GM19397 (cell line): ENCODE measurements around the gene SKAP2.

Experiments used
- ATAC-seq: cut with Tn5 transposase; IDR thresholded peaks from one replicate; pipeline ENCODE4 v1.9.1; 2021; ENCODE audit warnings: mild to moderate bottlenecking, moderate library complexity; ENCODE audit not compliant: unreplicated experiment

The SKAP2 gene

DNA sequence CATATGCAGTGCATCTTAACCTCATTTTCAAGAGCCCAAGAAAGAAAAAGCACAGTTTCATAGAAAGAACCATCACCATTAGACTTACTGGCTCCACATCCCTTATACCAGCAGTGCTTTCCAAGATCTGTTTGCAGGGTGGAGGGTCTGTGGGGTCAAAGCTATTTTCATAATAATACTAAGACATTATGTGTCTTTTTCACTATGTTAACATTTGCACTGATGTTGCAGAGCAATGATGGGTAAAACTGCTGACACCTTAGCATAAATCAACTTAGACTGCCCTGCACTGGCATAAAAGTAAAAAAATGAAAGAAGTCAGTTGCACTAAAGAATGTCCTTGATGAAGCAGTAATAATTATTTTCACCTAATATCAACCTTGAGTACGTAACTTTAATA is 166.2 kb downstream of the SKAP2 start:
- no peak for ATAC-seq

DNA sequence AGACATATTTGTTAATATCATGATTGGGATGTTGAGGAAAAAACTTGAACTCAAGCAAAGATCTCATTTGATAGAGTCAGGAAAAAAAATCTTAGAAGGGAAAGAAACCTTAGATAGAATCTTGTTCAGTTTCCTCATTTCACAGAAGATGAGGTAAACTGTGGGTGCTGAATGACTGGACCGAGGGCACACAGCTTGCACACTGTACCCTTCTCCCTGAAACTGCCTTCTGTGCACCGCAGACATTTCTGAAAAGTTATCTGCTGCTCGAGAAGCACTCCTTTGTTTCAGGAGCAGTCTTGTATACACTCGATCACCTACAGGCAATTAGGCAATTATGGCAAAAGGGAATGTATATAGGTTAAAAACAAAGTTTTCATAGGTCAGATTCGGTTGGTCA is 167.4 kb downstream of the SKAP2 start:
- no peak for ATAC-seq

DNA sequence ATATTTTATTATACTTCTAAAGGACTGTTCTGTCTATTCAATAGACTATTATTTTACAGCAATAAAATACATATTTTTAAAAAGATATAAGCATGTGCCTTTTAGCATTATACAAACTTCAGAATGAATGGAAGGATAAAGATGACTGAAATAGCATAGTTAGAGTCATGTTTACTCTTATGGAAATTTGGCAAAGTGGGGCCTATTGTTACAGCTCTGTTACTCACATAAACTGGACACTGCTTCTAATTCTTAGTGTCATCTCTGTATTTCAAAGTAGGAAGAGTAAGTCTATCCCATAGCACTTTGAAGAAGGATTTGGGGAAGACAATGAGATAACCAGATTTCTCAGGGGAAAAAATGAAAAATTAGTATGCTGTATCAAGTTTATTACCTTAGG is 168.2 kb downstream of the SKAP2 start:
- ATAC-seq = no peak

DNA sequence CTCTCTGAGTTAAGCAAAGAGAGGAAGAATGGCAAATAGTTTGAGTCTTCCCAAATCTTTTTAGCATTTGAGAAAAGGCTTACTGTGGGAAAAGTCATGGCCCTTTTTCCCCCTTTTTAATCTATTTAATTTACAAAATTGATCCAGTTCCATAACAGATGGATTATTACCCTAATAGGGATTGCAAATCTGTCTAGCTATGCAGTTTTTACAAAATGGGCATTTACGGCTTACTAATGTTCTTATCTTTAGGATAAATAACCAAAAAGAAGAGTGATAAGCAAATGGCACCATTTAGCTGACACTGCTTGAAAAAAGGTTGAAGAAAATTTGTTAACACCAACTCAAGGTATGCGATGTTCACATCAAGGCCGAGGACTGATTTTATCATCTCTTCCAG is 169.7 kb downstream of the SKAP2 start:
- ATAC-seq = no peak

DNA sequence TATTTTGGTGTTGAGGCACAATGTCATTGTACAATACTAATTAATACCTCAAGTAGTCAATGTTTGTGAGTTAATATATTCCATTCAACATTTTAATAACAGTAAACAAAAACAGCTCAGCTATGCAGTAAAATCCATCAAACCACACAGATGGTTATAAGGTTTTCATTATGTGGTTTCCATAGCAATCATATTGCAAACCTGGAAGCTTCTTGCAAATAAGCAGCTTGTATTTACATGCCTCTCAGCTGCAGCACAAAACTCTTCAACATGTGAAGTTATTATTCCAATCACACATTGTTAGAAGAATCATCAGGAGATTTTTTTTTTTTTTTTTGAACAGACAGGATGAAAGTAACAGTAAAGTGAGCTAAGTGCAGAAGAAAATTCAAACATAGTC is 170.2 kb downstream of the SKAP2 start:
- ATAC-seq = no peak

DNA sequence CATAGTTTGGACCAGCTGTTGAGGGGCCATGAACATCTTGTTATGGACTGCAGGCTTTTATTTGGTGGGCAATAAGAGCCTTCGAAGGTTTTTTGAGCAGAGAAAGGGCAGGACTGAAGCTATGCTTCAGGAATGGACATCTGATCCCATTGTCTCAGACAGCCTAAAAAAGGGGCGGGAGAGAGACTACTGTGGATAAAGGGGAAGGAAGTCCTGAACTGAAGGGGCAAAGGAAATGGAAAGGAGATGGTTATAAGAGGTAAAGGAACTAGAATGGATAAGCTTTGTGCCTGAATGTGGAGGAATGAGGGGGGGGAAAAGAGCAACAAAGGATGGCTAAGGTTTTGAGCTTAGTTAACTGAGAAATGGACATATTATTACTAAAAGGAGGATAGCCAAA is 172.5 kb downstream of the SKAP2 start:
- ATAC-seq = no peak

DNA sequence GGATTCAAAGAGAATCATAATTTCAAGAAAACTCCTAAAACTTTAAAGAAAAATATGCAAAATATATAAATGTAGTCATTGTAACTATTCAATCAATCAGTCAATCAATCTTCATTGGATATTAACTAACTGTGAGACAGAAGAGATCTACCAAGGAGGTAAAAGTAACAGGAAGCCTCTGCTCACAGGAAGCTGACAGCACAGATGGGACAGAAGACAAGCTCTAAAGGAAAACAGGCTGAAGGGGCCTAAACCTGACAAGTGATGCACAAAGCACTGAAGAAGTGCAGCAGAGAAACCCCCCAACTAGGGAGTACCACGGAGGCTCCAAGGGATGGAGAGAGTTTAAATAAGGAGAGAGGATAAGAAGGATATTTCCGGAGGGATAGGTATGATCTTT is 173.0 kb downstream of the SKAP2 start:
- no peak for ATAC-seq

DNA sequence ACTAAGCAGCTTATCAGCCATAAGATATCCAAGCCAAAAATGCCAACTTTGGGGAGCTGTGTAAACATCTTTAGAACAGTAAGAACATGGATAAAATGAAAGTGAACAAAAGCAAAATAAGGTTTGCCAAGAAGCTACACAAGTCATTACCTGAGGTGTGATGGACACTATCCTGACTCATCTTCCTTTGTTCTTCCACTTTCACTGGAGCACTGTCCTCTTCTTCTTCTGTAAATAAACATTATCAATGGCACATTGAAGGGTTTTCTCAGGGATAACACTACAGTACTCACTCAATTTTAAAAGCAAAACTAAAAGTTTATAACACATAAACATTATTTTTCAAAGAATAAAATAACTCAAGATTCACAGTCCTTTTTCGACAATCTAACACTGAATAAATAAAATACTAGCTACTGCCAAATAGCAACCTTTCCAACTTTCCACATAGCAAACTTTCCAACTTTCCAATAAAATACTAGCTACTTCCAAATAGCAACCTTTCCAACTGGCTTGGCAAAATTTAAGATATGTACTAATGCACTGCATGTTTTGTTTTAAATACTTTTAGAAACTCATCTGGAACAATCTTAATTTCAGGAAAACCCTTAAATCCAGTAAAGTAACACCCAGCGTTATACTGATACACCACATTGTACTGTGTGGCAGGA is 174.1 kb downstream of the SKAP2 start:
- no peak for ATAC-seq

DNA sequence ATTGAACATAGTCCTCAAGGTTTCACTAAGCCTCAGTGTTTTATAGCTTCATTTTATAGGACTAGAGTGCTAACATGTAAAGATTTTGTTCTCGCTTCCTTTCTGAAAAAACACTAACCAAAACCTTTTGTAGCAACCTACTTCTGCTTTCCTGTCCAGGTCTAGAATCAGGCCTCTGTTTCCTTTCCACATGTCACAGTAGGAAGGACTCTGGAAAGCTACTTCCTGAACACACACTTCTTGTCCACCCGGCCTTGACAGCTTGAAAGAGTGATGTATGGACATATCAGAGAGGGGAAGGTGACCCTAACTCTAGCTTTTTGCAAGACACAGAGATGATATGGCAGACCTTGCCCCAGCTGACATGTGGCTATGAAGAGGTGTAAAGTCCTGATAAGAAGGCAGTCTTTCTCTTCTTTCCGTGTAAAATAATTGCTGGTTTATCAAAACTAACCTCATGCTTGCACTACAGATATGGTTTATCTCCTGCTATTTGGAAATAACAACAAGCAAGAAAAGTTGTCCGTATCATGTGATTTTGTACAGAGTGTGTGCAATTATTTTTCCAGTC is 175.4 kb downstream of the SKAP2 start:
- peak; percentile 77 for ATAC-seq

DNA sequence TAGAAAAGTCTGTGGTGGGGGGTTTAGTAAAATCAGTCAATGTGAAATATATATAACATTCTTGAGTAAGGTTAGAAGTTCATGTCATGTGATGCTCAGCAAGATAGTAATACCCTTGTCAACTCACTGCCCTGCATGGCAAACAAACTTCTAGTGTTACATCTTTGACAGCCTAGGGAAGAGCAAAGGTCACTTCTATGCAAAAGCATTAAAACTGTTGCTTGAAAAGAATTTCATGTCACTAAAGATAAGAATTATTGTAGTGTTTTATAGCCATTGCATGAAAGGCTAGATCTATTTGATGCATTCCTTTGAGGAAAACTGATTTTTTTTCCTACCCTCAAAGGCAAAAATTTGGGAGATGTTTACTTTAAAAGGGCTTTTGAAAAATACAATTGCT is 176.0 kb downstream of the SKAP2 start:
- ATAC-seq = no peak

DNA sequence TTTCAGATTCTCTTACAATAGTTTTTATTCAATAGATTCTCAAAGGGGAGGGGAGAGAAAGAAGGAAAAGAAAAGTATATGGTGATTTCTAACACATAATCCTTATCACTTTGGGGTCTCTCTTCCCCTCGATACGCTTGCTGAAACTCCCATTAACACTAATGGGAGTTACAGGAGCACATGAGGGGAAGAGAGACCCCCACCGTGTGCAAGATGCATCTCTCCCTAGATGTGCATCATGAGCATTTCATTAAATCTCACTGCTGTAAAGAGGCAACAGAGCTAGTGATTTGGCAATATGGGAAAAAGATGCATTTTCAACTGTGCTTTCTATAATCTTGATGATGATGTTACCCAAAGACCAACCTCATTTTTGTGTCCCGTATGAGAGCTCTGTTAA is 177.4 kb downstream of the SKAP2 start:
- ATAC-seq = no peak

DNA sequence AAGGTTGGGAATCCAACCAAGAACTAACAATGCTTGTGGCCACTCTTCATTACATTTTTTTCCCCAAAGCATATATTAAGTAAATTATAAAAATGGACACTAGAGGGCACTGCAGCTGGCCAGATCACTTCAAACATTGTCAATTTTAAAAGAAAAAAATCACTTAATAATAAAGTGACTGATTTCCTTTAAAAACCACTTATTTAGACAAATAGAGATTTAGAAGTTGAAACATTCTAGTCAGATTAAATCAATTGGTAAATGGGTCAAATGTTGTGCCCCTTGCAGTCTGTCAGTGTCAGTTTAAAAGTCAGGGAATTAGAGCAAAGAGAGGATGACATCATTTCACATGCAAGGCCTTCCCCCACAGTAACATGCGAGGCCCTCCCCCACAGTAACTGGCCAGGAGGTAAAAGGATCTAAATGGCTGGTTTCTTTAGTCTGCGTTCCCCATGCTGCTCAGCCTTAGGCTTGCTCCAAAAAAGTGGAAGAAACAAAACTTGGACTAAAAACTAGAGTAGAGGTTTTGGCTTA is 177.9 kb downstream of the SKAP2 start:
- no peak for ATAC-seq

DNA sequence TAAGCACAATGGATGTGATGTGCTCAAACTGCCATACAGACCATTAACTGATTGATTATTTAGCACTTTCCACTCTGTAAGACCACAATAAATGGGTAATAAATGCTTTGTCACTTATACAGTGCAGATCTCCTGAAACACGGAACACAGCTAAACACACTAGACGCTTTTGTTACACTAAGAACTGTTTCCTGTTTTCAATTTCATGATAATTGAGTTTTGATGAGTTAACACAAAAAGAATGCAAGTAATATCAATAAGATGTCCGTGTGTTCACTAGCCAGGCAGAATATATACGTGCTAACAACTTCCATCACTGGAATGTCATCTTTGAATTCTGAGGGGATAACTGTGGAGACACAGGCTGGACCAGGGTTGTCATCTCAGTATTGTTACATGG is 178.8 kb downstream of the SKAP2 start:
- ATAC-seq = no peak

DNA sequence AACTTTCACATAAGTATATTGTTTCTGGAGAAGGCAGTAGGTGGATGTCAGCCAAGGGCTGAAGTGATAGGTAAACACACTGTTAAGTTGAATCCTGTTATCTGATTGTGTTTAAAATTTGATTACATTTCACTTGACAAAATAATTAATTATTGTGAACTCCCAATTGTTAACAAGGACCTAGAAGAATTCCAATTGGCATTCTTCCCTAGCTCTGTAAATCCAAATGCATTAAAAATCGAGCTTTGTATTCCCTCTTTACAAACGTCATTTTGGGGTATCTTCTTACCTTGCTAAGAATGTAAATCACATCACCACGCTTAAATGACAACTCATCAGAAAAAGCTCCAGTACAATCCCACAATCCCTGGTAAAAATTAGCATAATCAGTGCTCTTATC is 179.9 kb downstream of the SKAP2 start:
- no peak for ATAC-seq

DNA sequence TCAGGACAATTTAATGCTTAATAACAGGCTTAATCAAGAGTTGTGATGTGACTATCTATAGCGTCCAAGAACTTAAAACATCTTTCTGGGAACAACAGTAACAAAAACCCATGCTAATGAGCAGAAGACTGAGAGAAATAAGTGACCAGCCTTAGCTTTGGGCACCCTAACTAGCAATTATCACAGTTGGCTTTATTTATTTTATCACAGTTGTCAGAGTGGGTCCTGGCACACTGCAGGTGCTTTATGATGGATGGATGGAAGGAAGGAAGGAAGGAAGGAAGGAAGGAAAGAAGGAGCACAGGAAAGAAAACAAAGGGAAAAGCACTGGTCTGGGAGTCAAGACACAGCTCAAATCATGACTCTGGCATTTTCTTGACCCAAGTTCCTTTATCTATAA is 181.1 kb downstream of the SKAP2 start:
- ATAC-seq = no peak

DNA sequence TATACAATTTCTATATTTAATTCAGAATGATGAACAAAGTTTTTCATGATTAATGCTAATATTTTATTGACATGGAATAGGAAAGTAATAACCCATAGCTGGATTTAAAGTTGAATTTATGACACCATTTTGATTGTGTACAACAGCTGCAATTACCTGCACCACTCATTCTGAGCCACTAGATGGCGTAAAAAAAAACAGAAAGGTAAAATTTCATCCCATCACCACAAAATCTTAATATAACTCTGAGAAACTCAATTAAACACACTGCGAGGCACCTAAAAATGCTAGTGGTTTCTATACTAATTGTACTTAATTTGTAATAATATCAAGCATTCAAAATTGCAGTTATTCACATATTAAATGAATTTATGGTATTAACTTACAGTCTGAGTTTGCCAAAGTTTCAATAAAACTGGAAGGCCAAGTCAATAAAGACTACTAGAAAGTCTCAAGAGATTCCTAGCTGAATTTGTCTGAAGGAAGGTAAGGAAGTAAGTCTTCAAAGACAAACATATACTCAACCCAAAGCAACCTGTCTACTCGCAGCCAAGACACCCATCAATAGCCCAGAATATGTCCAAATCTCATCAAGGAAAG is 182.5 kb downstream of the SKAP2 start:
- ATAC-seq = no peak

DNA sequence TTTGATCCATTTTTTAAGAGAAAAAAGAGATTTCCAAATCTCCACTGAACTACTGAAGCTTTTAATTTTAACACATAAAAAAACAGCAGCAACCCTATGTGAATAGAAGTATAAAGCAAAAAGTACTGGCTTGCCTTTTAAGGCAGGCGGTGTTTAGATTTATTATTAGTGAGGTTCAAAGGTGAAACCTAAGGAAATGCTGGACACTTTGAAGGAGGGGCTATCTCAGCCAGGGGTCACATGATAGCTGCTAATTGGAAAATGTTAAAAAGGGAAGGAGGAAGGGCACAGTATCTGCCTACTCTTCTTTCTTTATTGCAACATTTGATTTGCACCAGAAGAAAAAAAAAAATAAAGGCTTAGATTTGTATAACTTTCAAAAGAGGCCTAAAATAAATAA is 183.8 kb downstream of the SKAP2 start:
- ATAC-seq = no peak

DNA sequence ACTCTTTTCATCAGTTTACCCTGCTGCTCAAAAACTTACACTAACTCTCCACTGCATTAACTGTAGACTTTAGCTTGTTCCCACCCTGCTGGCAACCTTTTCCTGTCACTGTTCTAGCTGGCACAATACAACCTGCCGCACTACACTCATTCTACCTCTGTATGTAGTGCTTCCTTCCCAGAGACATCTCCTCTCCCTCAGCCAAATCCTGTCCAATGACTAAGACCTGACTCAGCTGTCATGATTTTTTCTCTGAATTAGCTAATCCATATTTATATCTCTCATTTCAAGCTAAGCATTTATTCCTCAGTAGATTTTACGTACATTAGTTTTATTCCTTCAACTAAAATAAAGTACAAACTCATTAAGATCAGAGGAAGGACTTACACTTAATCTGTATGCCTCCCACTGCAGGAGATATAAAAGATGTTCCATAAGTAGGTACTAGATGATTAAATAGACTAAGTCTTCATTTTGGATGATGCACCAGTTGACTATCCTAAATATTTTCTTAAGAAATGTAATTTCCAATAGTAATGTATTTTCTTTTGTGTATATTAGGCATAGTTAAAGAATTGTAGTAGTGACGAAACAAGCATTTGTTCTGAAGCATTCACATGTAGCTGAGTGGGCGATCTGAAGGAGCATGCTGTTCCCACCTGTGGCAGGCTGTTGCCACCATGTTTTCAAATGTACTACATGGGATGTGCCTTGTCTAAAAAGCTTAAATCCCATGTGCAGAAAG is 189.1 kb downstream of the SKAP2 start:
- ATAC-seq = no peak

DNA sequence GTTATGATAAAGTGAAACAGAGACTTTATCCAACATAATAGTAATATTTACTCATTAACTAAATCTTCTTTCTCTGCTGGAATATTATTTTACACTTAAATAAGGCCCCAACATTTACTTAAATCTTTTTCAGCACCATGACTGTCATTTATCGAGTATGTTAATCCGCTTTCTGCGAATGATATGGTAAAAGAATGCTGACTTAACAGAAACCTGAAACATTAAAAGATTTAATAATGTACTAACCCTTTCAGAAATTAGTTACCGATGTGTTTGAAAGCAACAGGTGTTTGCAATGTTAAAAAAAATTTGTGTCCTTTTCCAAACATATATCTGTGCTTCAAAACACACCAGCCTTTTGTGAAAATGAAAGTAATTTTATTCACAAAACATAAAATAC is 190.5 kb downstream of the SKAP2 start:
- ATAC-seq = no peak

DNA sequence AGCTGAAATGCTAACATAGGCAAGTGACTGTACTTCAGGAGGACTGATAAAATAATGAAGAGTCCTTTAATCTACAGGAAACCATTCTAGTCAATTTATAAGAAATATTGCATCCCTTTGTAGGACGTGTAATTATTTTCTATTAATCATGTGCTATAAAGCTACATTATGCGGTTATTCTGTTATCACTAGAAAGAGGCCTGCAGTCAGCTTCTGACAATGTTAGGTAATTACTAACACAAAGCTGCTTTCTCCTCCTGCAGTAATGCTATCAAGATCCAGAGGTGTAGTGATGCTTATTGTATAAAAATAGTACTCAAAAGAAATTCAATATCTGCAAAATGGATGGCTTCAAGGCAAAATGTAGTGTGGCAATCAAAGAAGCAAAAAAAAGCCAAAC is 191.1 kb downstream of the SKAP2 start:
- ATAC-seq = no peak

DNA sequence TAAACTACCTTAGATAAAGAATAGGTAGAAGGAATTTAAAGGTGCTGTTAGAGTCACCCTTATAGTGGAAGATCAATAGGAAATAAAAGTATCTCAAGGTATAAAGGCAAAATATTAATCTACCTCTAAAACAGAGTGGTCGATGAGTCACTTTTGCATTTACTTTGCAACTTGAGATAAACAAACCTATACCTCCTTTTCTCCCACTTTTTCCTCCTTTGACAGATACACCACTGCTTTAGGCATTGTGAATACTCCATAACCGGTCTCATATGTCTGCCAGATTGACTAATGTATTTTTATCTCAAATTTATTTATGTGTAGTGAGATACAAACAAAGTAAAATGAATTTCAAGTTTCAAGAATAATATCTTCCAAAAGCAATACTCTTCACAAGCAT is 193.5 kb downstream of the SKAP2 start:
- no peak for ATAC-seq

DNA sequence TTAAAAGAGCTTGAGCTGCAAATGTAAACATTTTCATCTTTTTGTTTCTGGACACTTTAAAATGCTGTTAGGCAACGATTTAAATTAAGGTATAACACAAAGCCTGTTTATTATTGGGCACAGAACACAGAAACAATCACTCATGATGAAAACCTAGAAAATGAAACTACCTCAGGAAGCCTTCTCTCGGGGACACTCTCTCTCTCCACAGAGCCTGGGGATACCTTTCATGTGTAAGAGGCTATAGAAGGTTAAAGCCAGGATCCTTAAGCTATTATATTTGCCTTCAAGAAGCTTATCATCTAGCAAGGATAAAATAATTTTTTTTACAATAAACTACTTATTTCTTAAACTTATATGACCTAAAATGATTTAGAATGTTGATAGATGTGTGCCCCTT is 194.1 kb downstream of the SKAP2 start:
- no peak for ATAC-seq
